RWPE2 (cell line): ENCODE data around the gene GPER1.

Source experiments
- ATAC-seq: fragments of 200-7000 bp; cut with Tn5 transposase; 3 replicates; pipeline ENCODE4 v1.9.1; 2021; ENCODE audit warnings: low read depth
- DNase-seq: peaks from one replicate; pipeline ENCODE4 v3.0.0-alpha.2; 2020; ENCODE audit warnings: low spot score
- H3K27ac ChIP-seq: fragments of 450-650 bp; 2 replicates; pipeline ENCODE4 v1.5.1; 2017; ENCODE audit warnings: mild to moderate bottlenecking; ENCODE audit not compliant: poor library complexity, severe bottlenecking
- H3K27me3 ChIP-seq: fragments of 250-450 bp; sonication (Bioruptor Pico); 2 replicates; pipeline ENCODE4 v1.5.1; 2021; ENCODE audit warnings: mild to moderate bottlenecking, moderate library complexity; ENCODE audit not compliant: insufficient read depth, poor library complexity, severe bottlenecking
- H3K36me3 ChIP-seq: fragments of 250-450 bp; sonication (Bioruptor Pico); 2 replicates; pipeline ENCODE4 v1.5.1; 2020; ENCODE audit warnings: low read depth, mild to moderate bottlenecking, moderate library complexity
- H3K4me1 ChIP-seq: fragments of 250-450 bp; sonication (Bioruptor Pico); 2 replicates; pipeline ENCODE4 v1.5.1; 2021; ENCODE audit warnings: mild to moderate bottlenecking, moderate library complexity; ENCODE audit not compliant: insufficient read depth, poor library complexity, severe bottlenecking
- H3K4me3 ChIP-seq: fragments of 250-450 bp; sonication (Bioruptor Pico); 2 replicates; pipeline ENCODE4 v1.5.1; 2021; ENCODE audit warnings: mild to moderate bottlenecking, moderate library complexity; ENCODE audit not compliant: severe bottlenecking
- H3K9me3 ChIP-seq: fragments of 250-450 bp; sonication (Bioruptor Pico); 2 replicates; pipeline ENCODE4 v1.5.1; 2021; ENCODE audit warnings: mild to moderate bottlenecking, moderate library complexity; ENCODE audit not compliant: severe bottlenecking
- TF ChIP-seq, protein P1 (sequence below): fragments of 450-650 bp; IDR thresholded peaks from one replicate; pipeline ENCODE4 v1.5.1; 2017; ENCODE audit warnings: mild to moderate bottlenecking, moderate library complexity; ENCODE audit not compliant: poor library complexity, severe bottlenecking

The GPER1 gene

GRCh38 chr7:1042492-1042833 lies 45.5 kb upstream of the GPER1 start:
- ATAC-seq (no peak), DNase-seq (no peak)
- no peaks in the 10 kb centered on the region for H3K36me3 ChIP-seq
- H3K4me3 ChIP-seq = no peak overlapping the region
- no peaks in the 10 kb centered on the region for H3K9me3 ChIP-seq
- no peaks in the 10 kb centered on the region for H3K27me3 ChIP-seq
- TF ChIP-seq, protein P1, sequence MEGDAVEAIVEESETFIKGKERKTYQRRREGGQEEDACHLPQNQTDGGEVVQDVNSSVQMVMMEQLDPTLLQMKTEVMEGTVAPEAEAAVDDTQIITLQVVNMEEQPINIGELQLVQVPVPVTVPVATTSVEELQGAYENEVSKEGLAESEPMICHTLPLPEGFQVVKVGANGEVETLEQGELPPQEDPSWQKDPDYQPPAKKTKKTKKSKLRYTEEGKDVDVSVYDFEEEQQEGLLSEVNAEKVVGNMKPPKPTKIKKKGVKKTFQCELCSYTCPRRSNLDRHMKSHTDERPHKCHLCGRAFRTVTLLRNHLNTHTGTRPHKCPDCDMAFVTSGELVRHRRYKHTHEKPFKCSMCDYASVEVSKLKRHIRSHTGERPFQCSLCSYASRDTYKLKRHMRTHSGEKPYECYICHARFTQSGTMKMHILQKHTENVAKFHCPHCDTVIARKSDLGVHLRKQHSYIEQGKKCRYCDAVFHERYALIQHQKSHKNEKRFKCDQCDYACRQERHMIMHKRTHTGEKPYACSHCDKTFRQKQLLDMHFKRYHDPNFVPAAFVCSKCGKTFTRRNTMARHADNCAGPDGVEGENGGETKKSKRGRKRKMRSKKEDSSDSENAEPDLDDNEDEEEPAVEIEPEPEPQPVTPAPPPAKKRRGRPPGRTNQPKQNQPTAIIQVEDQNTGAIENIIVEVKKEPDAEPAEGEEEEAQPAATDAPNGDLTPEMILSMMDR = no peak
- no peak overlapping the region for H3K27ac ChIP-seq
- H3K4me1 ChIP-seq = peaks cover 7% of the 10 kb centered on the region

DNA sequence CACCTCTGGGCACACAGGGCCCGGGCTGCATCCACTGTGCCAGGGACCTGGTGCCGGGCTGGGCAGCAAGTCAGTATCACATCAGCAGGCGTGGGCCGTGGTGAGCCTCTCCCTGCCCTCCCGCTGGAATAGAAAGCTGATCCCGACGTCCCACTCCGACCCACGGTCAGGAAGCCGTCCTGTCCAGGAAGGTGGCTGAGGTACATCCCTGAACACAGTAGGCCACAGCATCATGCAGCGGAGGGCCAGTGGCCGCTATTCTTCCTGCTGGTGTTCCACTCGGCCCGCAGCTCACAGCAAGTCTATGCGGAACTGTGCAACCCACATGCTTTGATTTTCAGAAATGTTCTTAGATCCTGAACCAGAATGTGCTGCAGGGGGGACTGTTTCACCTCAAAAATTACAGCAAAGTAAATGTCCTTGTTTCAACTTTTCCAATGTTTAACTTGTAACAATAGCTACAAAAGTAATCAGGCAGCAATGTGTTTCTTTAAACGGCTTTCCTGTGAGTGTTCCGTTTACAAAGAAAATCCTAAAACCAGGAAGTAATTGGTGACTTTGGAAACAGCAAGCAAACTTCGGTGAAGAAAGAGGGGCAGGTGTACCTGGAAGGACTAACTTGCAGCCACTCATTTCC lies 44.2 kb upstream of the GPER1 start:
- Histone ChIP-seq H3K9me3 (no peaks in the 10 kb centered on the region), H3K27ac (peak overlapping the region; percentile 28), H3K4me3 (peak overlapping the region; percentile 52), H3K27me3 (no peaks in the 10 kb centered on the region), H3K4me1 (peaks cover 7% of the 10 kb centered on the region), H3K36me3 (no peaks in the 10 kb centered on the region)
- no peak for DNase-seq
- TF ChIP-seq, protein P1 = no peak
- ATAC-seq = no peak

- Histone ChIP-seq H3K27me3 (no peaks in the 10 kb centered on the region), H3K4me3 (peak within 1 kb of the TSS; percentile 52), H3K4me1 (peaks cover 7% of the 10 kb centered on the region), H3K27ac (peak within 1 kb of the TSS; percentile 28), H3K36me3 (no peaks in the 10 kb centered on the region), H3K9me3 (no peaks in the 10 kb centered on the region)
- peak; percentile 98 for DNase-seq
- peak; percentile 94 for ATAC-seq
- TF ChIP-seq, protein P1 = peak; percentile 46
Measured at GRCh38 chr7:1044189-1045068, 43.5 kb upstream of the GPER1 start, which contains the start of gene GPR146. Gene GPR146, plus strand, starts transcription at chr7:1044546. Its CDS starts 12,970 bp downstream, at chr7:1057516.

GRCh38 chr7:1045069-1046063 lies 42.5 kb upstream of the GPER1 start:
- no peak for DNase-seq
- Histone ChIP-seq H3K27ac (no peak overlapping the region), H3K36me3 (no peaks in the 10 kb centered on the region)

More at GRCh38 chr7:1045069-1046063, 42.5 kb upstream of the GPER1 start:
- Histone ChIP-seq H3K4me3 (peak overlapping the region; percentile 52), H3K4me1 (peaks cover 7% of the 10 kb centered on the region), H3K9me3 (no peaks in the 10 kb centered on the region), H3K27me3 (no peaks in the 10 kb centered on the region)
- ATAC-seq = no peak
- TF ChIP-seq, protein P1 = peak; percentile 26
